ENCODE measurements around the gene CCDC78. TPM values are rescaled to one million over a fixed set of nuclear protein-coding genes. Genes with fewer than 3 reads are reported as not detected.

The CCDC78 gene
- total RNA-seq, 2 donors from 2014 or later: 0.43 to 0.56 TPM

DNA sequence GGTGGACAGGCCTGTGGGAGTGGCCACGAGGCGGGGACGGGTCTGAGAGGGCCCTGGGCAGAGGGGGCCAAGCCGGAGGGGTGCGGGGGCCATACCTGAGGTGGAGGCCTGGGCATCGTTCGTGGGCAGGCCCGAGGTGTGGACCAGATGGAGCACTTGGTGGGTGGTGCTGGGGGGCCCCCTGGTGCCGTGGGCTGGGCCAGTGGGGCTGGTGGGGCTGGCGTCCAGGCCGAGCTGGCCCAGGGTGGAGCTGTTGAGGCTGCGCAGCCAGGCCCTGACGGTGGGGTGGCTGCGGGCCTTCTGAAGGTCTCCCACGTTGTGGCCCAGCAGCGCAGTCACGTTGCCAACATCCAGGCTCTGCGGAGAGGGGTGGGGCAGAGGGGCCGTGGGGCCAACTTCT, 43.7 kb upstream of the CCDC78 start:
- Histone ChIP-seq H3K27ac (no peak overlapping the region), H3K4me1 (no peaks in the 10 kb centered on the region), H3K4me3 (no peak overlapping the region), H3K36me3 (no peaks in the 10 kb centered on the region), H3K27me3 (no peaks in the 10 kb centered on the region), H3K9me3 (no peaks in the 10 kb centered on the region)
- no peak for DNase-seq (ENCODE audit: low spot score)
- TF ChIP-seq, protein P1, sequence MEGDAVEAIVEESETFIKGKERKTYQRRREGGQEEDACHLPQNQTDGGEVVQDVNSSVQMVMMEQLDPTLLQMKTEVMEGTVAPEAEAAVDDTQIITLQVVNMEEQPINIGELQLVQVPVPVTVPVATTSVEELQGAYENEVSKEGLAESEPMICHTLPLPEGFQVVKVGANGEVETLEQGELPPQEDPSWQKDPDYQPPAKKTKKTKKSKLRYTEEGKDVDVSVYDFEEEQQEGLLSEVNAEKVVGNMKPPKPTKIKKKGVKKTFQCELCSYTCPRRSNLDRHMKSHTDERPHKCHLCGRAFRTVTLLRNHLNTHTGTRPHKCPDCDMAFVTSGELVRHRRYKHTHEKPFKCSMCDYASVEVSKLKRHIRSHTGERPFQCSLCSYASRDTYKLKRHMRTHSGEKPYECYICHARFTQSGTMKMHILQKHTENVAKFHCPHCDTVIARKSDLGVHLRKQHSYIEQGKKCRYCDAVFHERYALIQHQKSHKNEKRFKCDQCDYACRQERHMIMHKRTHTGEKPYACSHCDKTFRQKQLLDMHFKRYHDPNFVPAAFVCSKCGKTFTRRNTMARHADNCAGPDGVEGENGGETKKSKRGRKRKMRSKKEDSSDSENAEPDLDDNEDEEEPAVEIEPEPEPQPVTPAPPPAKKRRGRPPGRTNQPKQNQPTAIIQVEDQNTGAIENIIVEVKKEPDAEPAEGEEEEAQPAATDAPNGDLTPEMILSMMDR (IDR thresholded peaks at IDR 0.05): no peak

DNA sequence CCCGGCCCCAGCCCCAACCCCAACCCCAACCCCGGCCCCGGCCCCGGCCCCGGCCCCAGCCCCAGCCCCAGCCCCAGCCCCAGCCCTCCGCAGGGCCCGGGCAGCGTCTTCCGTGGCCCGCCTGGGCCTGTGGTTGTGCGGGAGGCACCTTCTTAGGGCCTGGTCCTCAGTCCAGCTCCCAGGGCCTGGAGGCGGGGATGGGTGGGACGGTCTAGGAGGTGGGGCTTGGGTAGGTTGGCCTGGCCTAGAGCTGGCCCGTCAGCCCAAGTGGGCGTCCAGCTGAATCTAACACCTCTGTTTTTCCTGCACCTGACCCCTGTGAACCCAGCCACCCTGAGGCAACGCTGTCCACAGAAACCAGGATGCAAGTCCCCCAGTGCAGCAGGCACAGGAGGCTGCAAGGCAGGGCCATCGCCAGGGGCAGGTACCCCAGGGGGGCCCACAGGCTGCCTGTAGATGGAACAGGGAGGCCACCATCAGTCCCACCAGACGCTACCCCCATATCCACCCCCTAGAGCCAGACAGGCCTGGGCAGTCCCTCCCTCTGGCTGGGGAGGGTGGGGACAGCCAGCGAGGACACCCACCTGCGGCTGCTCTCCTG, 43.0 kb upstream of the CCDC78 start:
- Histone ChIP-seq H3K36me3 (no peaks in the 10 kb centered on the region), H3K27ac (no peak overlapping the region), H3K4me1 (no peaks in the 10 kb centered on the region), H3K27me3 (no peaks in the 10 kb centered on the region), H3K4me3 (no peak overlapping the region), H3K9me3 (no peaks in the 10 kb centered on the region)
- TF ChIP-seq, protein P1 (IDR thresholded peaks at IDR 0.05): no peak
- no peak for DNase-seq (ENCODE audit: low spot score)

DNA sequence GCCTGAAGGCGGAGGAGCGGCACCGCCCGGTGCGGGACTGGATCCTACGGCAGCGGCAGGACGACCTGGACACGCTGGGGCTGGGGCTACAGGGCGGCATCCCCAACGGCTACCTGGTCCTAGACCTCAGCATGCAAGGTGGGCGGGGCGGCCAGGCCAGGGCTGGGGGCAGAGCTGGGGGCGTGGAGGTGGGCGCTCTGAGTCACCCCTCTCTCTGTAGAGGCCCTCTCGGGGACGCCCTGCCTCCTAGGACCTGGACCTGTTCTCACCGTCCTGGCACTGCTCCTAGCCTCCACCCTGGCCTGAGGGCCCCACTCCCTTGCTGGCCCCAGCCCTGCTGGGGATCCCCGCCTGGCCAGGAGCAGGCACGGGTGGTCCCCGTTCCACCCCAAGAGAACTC, 42.2 kb upstream of the CCDC78 start:
- no peak overlapping the region for H3K27ac ChIP-seq
- no peaks in the 10 kb centered on the region for H3K36me3 ChIP-seq
- no peak for DNase-seq (ENCODE audit: low spot score)
- no peak overlapping the region for H3K4me3 ChIP-seq
- no peaks in the 10 kb centered on the region for H3K27me3 ChIP-seq
- no peaks in the 10 kb centered on the region for H3K9me3 ChIP-seq
- H3K4me1 ChIP-seq: no peaks in the 10 kb centered on the region
- TF ChIP-seq, protein P1 (IDR thresholded peaks at IDR 0.05): no peak

DNA sequence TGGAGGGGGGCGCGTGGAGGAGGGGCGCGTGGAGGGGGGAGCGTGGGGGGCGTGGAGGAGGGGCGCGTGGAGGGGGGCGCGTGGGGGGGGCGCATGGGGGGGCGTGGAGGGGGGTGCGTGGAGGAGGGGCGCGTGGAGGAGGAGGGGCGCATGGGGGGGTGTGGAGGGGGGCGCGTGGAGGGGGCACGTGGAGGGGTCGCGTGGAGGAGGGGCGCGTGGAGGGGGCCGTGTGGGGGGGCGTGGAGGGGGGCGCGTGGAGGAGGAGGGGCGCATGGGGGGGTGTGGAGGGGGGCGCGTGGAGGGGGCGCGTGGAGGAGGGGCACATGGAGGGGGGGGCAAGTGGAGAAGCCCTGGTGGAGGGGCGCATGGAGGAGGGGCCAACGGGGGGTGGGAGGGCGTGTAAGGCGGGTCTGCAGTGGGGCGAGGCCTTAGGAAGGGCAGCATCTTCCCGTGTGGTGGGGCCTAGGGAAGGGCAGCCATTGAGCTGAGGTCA, 41.5 kb upstream of the CCDC78 start:
- H3K27ac ChIP-seq: no peak overlapping the region
- TF ChIP-seq, protein P1 (IDR thresholded peaks at IDR 0.05): no peak
- no peak for DNase-seq (ENCODE audit: low spot score)
- no peaks in the 10 kb centered on the region for H3K9me3 ChIP-seq
- no peaks in the 10 kb centered on the region for H3K36me3 ChIP-seq
- no peak overlapping the region for H3K4me3 ChIP-seq
- H3K4me1 ChIP-seq: no peaks in the 10 kb centered on the region
- no peaks in the 10 kb centered on the region for H3K27me3 ChIP-seq

DNA sequence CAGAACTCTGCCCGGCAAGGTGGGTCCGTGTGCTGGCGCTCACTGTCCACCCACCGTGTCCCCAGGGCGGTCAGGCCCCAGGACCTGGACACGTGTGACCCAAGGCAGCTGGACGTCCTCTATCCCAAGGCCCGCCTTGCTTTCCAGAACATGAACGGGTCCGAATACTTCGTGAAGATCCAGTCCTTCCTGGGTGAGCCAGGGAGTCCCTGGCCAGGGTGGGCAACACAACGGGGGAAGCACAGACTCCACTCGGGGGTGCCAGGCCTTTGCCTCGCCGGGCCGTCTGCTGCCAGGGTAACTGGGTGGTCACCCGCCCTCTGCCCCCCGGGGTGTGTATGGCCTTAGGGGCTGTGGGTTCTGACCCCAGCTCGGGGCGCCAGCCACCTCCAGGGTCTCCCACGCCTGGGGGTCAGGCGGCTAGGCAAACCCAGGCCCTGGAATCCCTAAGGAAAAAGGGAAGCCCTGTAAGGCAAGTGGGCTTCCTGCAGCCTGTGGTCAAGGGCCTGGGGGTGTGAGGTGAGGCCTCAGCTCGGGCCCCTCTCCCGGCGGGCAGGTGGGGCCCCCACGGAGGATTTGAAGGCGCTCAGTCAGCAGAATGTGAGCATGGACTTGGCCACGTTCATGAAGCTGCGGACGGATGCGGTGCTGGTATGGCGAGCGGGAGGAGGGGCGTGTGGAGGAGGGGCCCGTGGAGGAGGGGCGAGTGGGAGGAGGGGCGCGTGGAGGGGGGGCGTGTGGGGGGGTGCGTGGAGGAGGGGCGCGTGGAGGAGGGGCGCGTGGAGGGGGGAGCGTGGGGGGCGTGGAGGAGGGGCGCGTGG, 40.8 kb upstream of the CCDC78 start:
- Histone ChIP-seq H3K27me3 (no peaks in the 10 kb centered on the region), H3K27ac (no peak overlapping the region), H3K4me1 (no peaks in the 10 kb centered on the region), H3K9me3 (no peaks in the 10 kb centered on the region), H3K4me3 (no peak overlapping the region), H3K36me3 (no peaks in the 10 kb centered on the region)
- no peak for DNase-seq (ENCODE audit: low spot score)
- TF ChIP-seq, protein P1 (IDR thresholded peaks at IDR 0.05): no peak
